Mesenchymal stem cell (in vitro differentiated cells and primary cell): ENCODE measurements around the gene NPL.

Source experiments
- DNase-seq: peaks from one replicate; pipeline ENCODE4 v3.0.0-alpha.2; 2013
- H2AFZ ChIP-seq: one replicate; pipeline ENCODE4 v1.6.1; 2013; ENCODE audit warnings: low read depth, mild to moderate bottlenecking, control low read depth, inconsistent platforms, low read length, moderate library complexity
- H2AK5ac ChIP-seq: 2 replicates; pipeline ENCODE4 v1.6.1; 2013; ENCODE audit warnings: low read length, moderate library complexity, mild to moderate bottlenecking, inconsistent platforms; ENCODE audit not compliant: severe bottlenecking
- H2BK120ac ChIP-seq: one replicate; pipeline ENCODE4 v1.6.1; 2013; ENCODE audit warnings: low read depth, mild to moderate bottlenecking, inconsistent platforms, low read length, moderate library complexity
- H2BK12ac ChIP-seq, 2 experiments: one replicate each; pipeline ENCODE4 v1.6.1; 2013; ENCODE audit warnings: inconsistent platforms in 2 of 2, low read length in 2 of 2, mild to moderate bottlenecking in 2 of 2, moderate library complexity in 2 of 2, control low read depth in 1 of 2
- H2BK15ac ChIP-seq: one replicate; pipeline ENCODE4 v1.6.1; 2013; ENCODE audit warnings: mild to moderate bottlenecking, low read depth, inconsistent platforms; ENCODE audit not compliant: poor library complexity, severe bottlenecking
- H2BK5ac ChIP-seq: 2 replicates; pipeline ENCODE4 v1.6.1; 2013; ENCODE audit warnings: low read depth, mild to moderate bottlenecking, low read length, control low read depth, inconsistent platforms; ENCODE audit not compliant: poor library complexity, severe bottlenecking
- H3K14ac ChIP-seq, 2 experiments: one replicate each; pipeline ENCODE4 v1.6.1; 2013; ENCODE audit warnings: inconsistent platforms in 2 of 2, low read length in 2 of 2, control low read depth in 1 of 2, mild to moderate bottlenecking in 1 of 2, moderate library complexity in 1 of 2
- H3K18ac ChIP-seq, 2 experiments: one replicate each; pipeline ENCODE4 v1.6.1; 2013; ENCODE audit warnings: inconsistent platforms in 2 of 2, low read length in 2 of 2, control low read depth in 1 of 2, low read depth in 1 of 2, mild to moderate bottlenecking in 1 of 2
- H3K23ac ChIP-seq, 2 experiments: one replicate each; pipeline ENCODE4 v1.6.1; 2013; ENCODE audit warnings: inconsistent platforms in 2 of 2, low read length in 2 of 2, mild to moderate bottlenecking in 2 of 2, moderate library complexity in 2 of 2, control low read depth in 1 of 2
- H3K27ac ChIP-seq: 2 replicates; pipeline ENCODE4 v1.5.1; 2013; ENCODE audit warnings: mild to moderate bottlenecking, moderate library complexity, low read length, control low read depth, inconsistent platforms; ENCODE audit not compliant: poor library complexity, severe bottlenecking
- H3K27me3 ChIP-seq, 2 experiments: 2 replicates each; pipeline versions ENCODE4 v1.6.1 to v1.7.0; 2013; ENCODE audit warnings: low read length in 2 of 2, mild to moderate bottlenecking in 2 of 2, moderate library complexity in 2 of 2, control low read depth in 1 of 2, inconsistent platforms in 1 of 2; ENCODE audit not compliant: control insufficient read depth in 1 of 2, insufficient read depth in 1 of 2
- H3K36me3 ChIP-seq, 2 experiments: 2 replicates each; pipeline versions ENCODE4 v1.6.1 to v1.7.0; 2013; ENCODE audit warnings: low read length in 2 of 2, control low read depth in 1 of 2, inconsistent platforms in 1 of 2, low read depth in 1 of 2, mild to moderate bottlenecking in 1 of 2; ENCODE audit not compliant: insufficient read depth in 2 of 2, control insufficient read depth in 1 of 2
- H3K4ac ChIP-seq, 2 experiments: one replicate each; pipeline ENCODE4 v1.6.1; 2013; ENCODE audit warnings: inconsistent platforms in 2 of 2, low read length in 2 of 2, mild to moderate bottlenecking in 2 of 2, moderate library complexity in 2 of 2, control low read depth in 1 of 2, low read depth in 1 of 2
- H3K4me1 ChIP-seq: 2 replicates; pipeline ENCODE4 v1.6.1; 2013; ENCODE audit warnings: low read depth, low read length, control low read depth; ENCODE audit not compliant: control insufficient read depth, insufficient read depth
- H3K4me2 ChIP-seq: 2 replicates; pipeline ENCODE4 v1.6.1; 2013; ENCODE audit warnings: low read length, mild to moderate bottlenecking, inconsistent platforms; ENCODE audit not compliant: poor library complexity, severe bottlenecking
- H3K4me3 ChIP-seq, 2 experiments: 2 replicates each; pipeline versions ENCODE4 v1.5.1 to v1.7.0; 2013; ENCODE audit warnings: low read length in 2 of 2, mild to moderate bottlenecking in 2 of 2, control low read depth in 1 of 2, low read depth in 1 of 2; ENCODE audit not compliant: insufficient read depth in 1 of 2
- H3K79me1 ChIP-seq: replicated peaks from 2 replicates; pipeline ENCODE4 v1.6.1; 2013; ENCODE audit warnings: mild to moderate bottlenecking, control low read depth, low read length, inconsistent platforms; ENCODE audit not compliant: poor library complexity, severe bottlenecking
- H3K9ac ChIP-seq: 2 replicates; pipeline ENCODE4 v1.7.0; 2013; ENCODE audit warnings: mild to moderate bottlenecking, low read length, moderate library complexity
- H3K9me3 ChIP-seq: 2 replicates; pipeline ENCODE4 v1.7.0; 2013; ENCODE audit warnings: mild to moderate bottlenecking, low read length; ENCODE audit not compliant: control insufficient read depth
- H4K8ac ChIP-seq: one replicate; pipeline ENCODE4 v1.6.1; 2013; ENCODE audit warnings: inconsistent platforms, mild to moderate bottlenecking, low read length, moderate library complexity
- H4K91ac ChIP-seq: one replicate; pipeline ENCODE4 v1.6.1; 2013; ENCODE audit warnings: mild to moderate bottlenecking, low read length, inconsistent platforms
- WGBS: methylation state at CpG from one replicate; pipeline ENCODE4 v1.1.7; 2013; ENCODE audit warnings: mixed read lengths; 5-methylcytosine and 5-hydroxymethylcytosine counted together

The NPL gene

GRCh38 chr1:182857212-182857611 is 67.6 kb downstream of the NPL start:
- Histone ChIP-seq H3K4me3 (no peak overlapping the region), H3K23ac (no peak overlapping the region), H3K27me3 (no peaks in the 10 kb centered on the region), H2BK12ac (no peak overlapping the region), H3K4me1 (no peaks in the 10 kb centered on the region), H3K9me3 (no peaks in the 10 kb centered on the region), H2BK120ac (no peak overlapping the region), H3K9ac (no peak overlapping the region), H2BK15ac (no peak overlapping the region), H3K4ac (no peak overlapping the region), H3K14ac (no peak overlapping the region), H3K27ac (no peak overlapping the region), H2AFZ (no peak overlapping the region), H4K8ac (no peak overlapping the region), H3K36me3 (peaks cover 22 to 100% of the 10 kb centered on the region in 2 experiments), H3K79me1 (peaks cover 8% of the 10 kb centered on the region), H2AK5ac (no peak overlapping the region), H3K4me2 (no peak overlapping the region), H3K18ac (no peak overlapping the region), H4K91ac (no peak overlapping the region), H2BK5ac (no peak overlapping the region)
- 100% methylated on average over 1 of the region's 3 CpGs for WGBS
- no peak for DNase-seq

- Histone ChIP-seq H3K9ac (no peak overlapping the region), H3K27me3 (no peaks in the 10 kb centered on the region), H3K9me3 (no peaks in the 10 kb centered on the region), H4K8ac (no peak overlapping the region), H4K91ac (no peak overlapping the region), H3K4ac (no peak overlapping the region), H3K27ac (no peak overlapping the region), H2AFZ (no peak overlapping the region), H3K4me3 (no peak overlapping the region), H2BK120ac (no peak overlapping the region), H3K36me3 (peaks cover 16 to 100% of the 10 kb centered on the region in 2 experiments), H3K18ac (no peak overlapping the region), H2AK5ac (no peak overlapping the region), H3K79me1 (peaks cover 14% of the 10 kb centered on the region), H3K14ac (no peak overlapping the region), H2BK12ac (no peak overlapping the region), H2BK5ac (no peak overlapping the region), H3K23ac (no peak overlapping the region), H2BK15ac (no peak overlapping the region), H3K4me2 (no peak overlapping the region), H3K4me1 (no peaks in the 10 kb centered on the region)
- over 99% methylated on average over 4 of the region's 4 CpGs for WGBS
- no peak for DNase-seq
These were observed 71.1 kb downstream of the NPL start for GRCh38 chr1:182860658-182861057.

- Histone ChIP-seq H2BK5ac (no peak overlapping the region), H3K4me2 (no peak overlapping the region), H3K9me3 (no peaks in the 10 kb centered on the region), H3K9ac (no peak overlapping the region), H4K91ac (no peak overlapping the region), H3K23ac (no peak overlapping the region), H2AK5ac (no peak overlapping the region), H3K4me1 (no peaks in the 10 kb centered on the region), H3K79me1 (peaks cover 15% of the 10 kb centered on the region), H2BK120ac (no peak overlapping the region), H3K14ac (no peak overlapping the region), H3K36me3 (peaks cover 12 to 100% of the 10 kb centered on the region in 2 experiments), H3K27ac (no peak overlapping the region), H3K27me3 (no peaks in the 10 kb centered on the region), H2AFZ (no peak overlapping the region), H3K4me3 (no peak overlapping the region), H2BK15ac (no peak overlapping the region), H3K4ac (no peak overlapping the region), H2BK12ac (no peak overlapping the region), H3K18ac (no peak overlapping the region), H4K8ac (no peak overlapping the region)
- WGBS = 100% methylated on average over 1 of the region's 2 CpGs
- peak; percentile 55 for DNase-seq
These were observed 72.4 kb downstream of the NPL start for GRCh38 chr1:182861994-182862393.

GRCh38 chr1:182862827-182863226 is 73.3 kb downstream of the NPL start:
- H2BK5ac ChIP-seq = no peak overlapping the region
- H2BK120ac ChIP-seq = no peak overlapping the region
- H3K36me3 ChIP-seq = peaks cover 15 to 100% of the 10 kb centered on the region in 2 experiments
- no peak overlapping the region for H3K4me3 ChIP-seq
- no peak overlapping the region for H3K4ac ChIP-seq
- no peak overlapping the region for H3K14ac ChIP-seq
- no peaks in the 10 kb centered on the region for H3K27me3 ChIP-seq
- H2AFZ ChIP-seq = no peak overlapping the region
- no peak overlapping the region for H3K4me2 ChIP-seq
- no CpG with 5 or more reads among the region's 1 CpG for WGBS
- H3K23ac ChIP-seq = no peak overlapping the region
- H2AK5ac ChIP-seq = no peak overlapping the region
- no peak overlapping the region for H3K9ac ChIP-seq
- no peak overlapping the region for H2BK12ac ChIP-seq
- no peaks in the 10 kb centered on the region for H3K9me3 ChIP-seq
- H3K4me1 ChIP-seq = no peaks in the 10 kb centered on the region
- no peak overlapping the region for H4K8ac ChIP-seq
- peaks cover 15% of the 10 kb centered on the region for H3K79me1 ChIP-seq
- H3K18ac ChIP-seq = no peak overlapping the region
- H2BK15ac ChIP-seq = no peak overlapping the region
- no peak for DNase-seq
- H4K91ac ChIP-seq = no peak overlapping the region
- H3K27ac ChIP-seq = no peak overlapping the region
